Measurements from ENCODE around the gene MAP3K3.

Gene MAP3K3

GRCh38 chr17:63680700-63681099 is 58.5 kb downstream of the MAP3K3 start:
- Histone ChIP-seq H3K27me3 (ENCODE audit: control insufficient read depth, low read length) (no peaks in the 10 kb centered on the region), H3K4me3 (ENCODE audit: low read length) (no peak overlapping the region), H3K4me1 (ENCODE audit: control insufficient read depth, low read length) (no peaks in the 10 kb centered on the region), H3K4me2 (ENCODE audit: low read length) (no peak overlapping the region), H3K27ac (ENCODE audit: low read depth, low read length) (no peak overlapping the region), H3K79me2 (ENCODE audit: control insufficient read depth, low read length) (no peaks in the 10 kb centered on the region), H3K36me3 (ENCODE audit: control insufficient read depth, low read length) (peaks cover 45% of the 10 kb centered on the region), H3K9me2 (replicated peaks; ENCODE audit: control insufficient read depth, low read length) (no peaks in the 10 kb centered on the region), H3K9me3 (ENCODE audit: control insufficient read depth, insufficient read depth, low read length) (no peaks in the 10 kb centered on the region), H3F3A (ENCODE audit: control insufficient read depth, insufficient read depth) (no peaks in the 10 kb centered on the region), H4K20me1 (ENCODE audit: control insufficient read depth, insufficient read depth, low read depth, low read length) (no peaks in the 10 kb centered on the region)
- no peak for TF ChIP-seq CTCF (IDR thresholded peaks at IDR 0.05; ENCODE audit: low read depth, low read length, poor library complexity, severe bottlenecking)
- TF ChIP-seq EZH2phosphoT487 (IDR thresholded peaks at IDR 0.05; ENCODE audit: borderline replicate concordance, low read length): no peak

- Histone ChIP-seq H3K27me3 (ENCODE audit: control insufficient read depth, low read length) (no peaks in the 10 kb centered on the region), H3K4me2 (ENCODE audit: low read length) (no peak overlapping the region), H3K9me3 (ENCODE audit: control insufficient read depth, insufficient read depth, low read length) (no peaks in the 10 kb centered on the region), H4K20me1 (ENCODE audit: control insufficient read depth, insufficient read depth, low read depth, low read length) (no peaks in the 10 kb centered on the region), H3K4me3 (ENCODE audit: low read length) (no peak overlapping the region), H3K27ac (ENCODE audit: low read depth, low read length) (no peak overlapping the region), H3F3A (ENCODE audit: control insufficient read depth, insufficient read depth) (no peaks in the 10 kb centered on the region), H3K36me3 (ENCODE audit: control insufficient read depth, low read length) (peaks cover 47% of the 10 kb centered on the region), H3K79me2 (ENCODE audit: control insufficient read depth, low read length) (no peaks in the 10 kb centered on the region), H3K9me2 (replicated peaks; ENCODE audit: control insufficient read depth, low read length) (no peaks in the 10 kb centered on the region), H3K4me1 (ENCODE audit: control insufficient read depth, low read length) (no peaks in the 10 kb centered on the region)
- TF ChIP-seq CTCF (IDR thresholded peaks at IDR 0.05; ENCODE audit: low read depth, low read length, poor library complexity, severe bottlenecking) (no peak), EZH2phosphoT487 (IDR thresholded peaks at IDR 0.05; ENCODE audit: borderline replicate concordance, low read length) (no peak)
These were observed 59.3 kb downstream of the MAP3K3 start for GRCh38 chr17:63681530-63681929.

- H4K20me1 ChIP-seq (ENCODE audit: control insufficient read depth, insufficient read depth, low read depth, low read length): no peaks in the 10 kb centered on the region
- H3K4me2 ChIP-seq (ENCODE audit: low read length): no peak overlapping the region
- H3K36me3 ChIP-seq (ENCODE audit: control insufficient read depth, low read length): peaks cover 42% of the 10 kb centered on the region
These were observed 60.2 kb downstream of the MAP3K3 start for GRCh38 chr17:63682441-63682840.

More at GRCh38 chr17:63682441-63682840, 60.2 kb downstream of the MAP3K3 start:
- H3F3A ChIP-seq (ENCODE audit: control insufficient read depth, insufficient read depth): no peaks in the 10 kb centered on the region
- no peaks in the 10 kb centered on the region for H3K79me2 ChIP-seq (ENCODE audit: control insufficient read depth, low read length)
- H3K4me1 ChIP-seq (ENCODE audit: control insufficient read depth, low read length): no peaks in the 10 kb centered on the region
- H3K27me3 ChIP-seq (ENCODE audit: control insufficient read depth, low read length): no peaks in the 10 kb centered on the region
- H3K9me2 ChIP-seq (replicated peaks; ENCODE audit: control insufficient read depth, low read length): no peaks in the 10 kb centered on the region
- H3K27ac ChIP-seq (ENCODE audit: low read depth, low read length): no peak overlapping the region
- no peaks in the 10 kb centered on the region for H3K9me3 ChIP-seq (ENCODE audit: control insufficient read depth, insufficient read depth, low read length)
- TF ChIP-seq EZH2phosphoT487 (IDR thresholded peaks at IDR 0.05; ENCODE audit: borderline replicate concordance, low read length) (no peak), CTCF (IDR thresholded peaks at IDR 0.05; ENCODE audit: low read depth, low read length, poor library complexity, severe bottlenecking) (no peak)
- no peak overlapping the region for H3K4me3 ChIP-seq (ENCODE audit: low read length)

Data from DOHH2 (cell line).